HUES6 (cell line): ENCODE measurements around the gene MSI2.

Source experiments
- H3K27ac ChIP-seq: 2 replicates; pipeline ENCODE4 v1.7.0; 2013; ENCODE audit warnings: low read depth, mild to moderate bottlenecking, low read length, inconsistent platforms
- H3K27me3 ChIP-seq: 2 replicates; pipeline ENCODE4 v1.6.1; 2013; ENCODE audit warnings: low read length; ENCODE audit not compliant: control insufficient read depth, insufficient read depth
- H3K36me3 ChIP-seq: 2 replicates; pipeline ENCODE4 v1.6.1; 2013; ENCODE audit warnings: low read length; ENCODE audit not compliant: control insufficient read depth, insufficient read depth
- H3K4me1 ChIP-seq: 2 replicates; pipeline ENCODE4 v1.6.1; 2013; ENCODE audit warnings: low read length; ENCODE audit not compliant: control insufficient read depth, insufficient read depth
- H3K4me3 ChIP-seq: 2 replicates; pipeline ENCODE4 v1.5.1; 2013; ENCODE audit warnings: low read depth, low read length
- H3K9ac ChIP-seq: one replicate; pipeline ENCODE4 v1.6.1; 2013; ENCODE audit warnings: mild to moderate bottlenecking, low read length
- H3K9me3 ChIP-seq: 2 replicates; pipeline ENCODE4 v1.6.1; 2013; ENCODE audit warnings: low read depth, low read length; ENCODE audit not compliant: control insufficient read depth, insufficient read depth

The MSI2 gene

GRCh38 chr17:57432507-57433277 lies 176.4 kb downstream of the MSI2 start:
- Histone ChIP-seq H3K36me3 (no peaks in the 10 kb centered on the region), H3K4me1 (peaks cover 22% of the 10 kb centered on the region), H3K9me3 (no peaks in the 10 kb centered on the region), H3K9ac (no peak overlapping the region), H3K27me3 (no peaks in the 10 kb centered on the region), H3K27ac (no peak overlapping the region), H3K4me3 (no peak overlapping the region)

GRCh38 chr17:57433452-57433851 lies 177.1 kb downstream of the MSI2 start:
- Histone ChIP-seq H3K4me3 (no peak overlapping the region), H3K9me3 (no peaks in the 10 kb centered on the region), H3K9ac (no peak overlapping the region), H3K27me3 (no peaks in the 10 kb centered on the region), H3K4me1 (peaks cover 22% of the 10 kb centered on the region), H3K36me3 (no peaks in the 10 kb centered on the region), H3K27ac (no peak overlapping the region)

DNA sequence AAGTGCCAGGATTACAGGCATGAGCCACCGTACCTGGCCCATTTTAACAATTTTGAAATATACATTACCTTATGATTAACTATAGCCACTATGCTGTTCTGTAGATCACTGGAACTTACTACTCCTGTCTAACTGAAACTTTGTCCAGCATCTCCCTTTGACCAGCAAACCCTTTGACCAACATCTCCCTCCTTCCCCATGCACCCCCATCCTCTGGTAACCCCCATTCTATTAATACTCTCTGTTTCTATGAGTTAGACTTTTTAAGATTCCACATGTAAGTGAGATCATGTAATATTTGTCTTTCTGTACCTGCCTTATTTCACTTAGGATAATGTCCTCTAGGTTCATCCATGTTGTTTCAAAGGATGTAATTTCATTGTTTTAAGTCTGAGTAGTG lies 178.0 kb downstream of the MSI2 start:
- no peak overlapping the region for H3K9ac ChIP-seq
- H3K4me1 ChIP-seq: peaks cover 22% of the 10 kb centered on the region
- H3K27ac ChIP-seq: no peak overlapping the region
- no peak overlapping the region for H3K4me3 ChIP-seq
- no peaks in the 10 kb centered on the region for H3K36me3 ChIP-seq
- no peaks in the 10 kb centered on the region for H3K9me3 ChIP-seq
- no peaks in the 10 kb centered on the region for H3K27me3 ChIP-seq

- Histone ChIP-seq H3K9ac (no peak overlapping the region), H3K27ac (no peak overlapping the region), H3K4me1 (peaks cover 38% of the 10 kb centered on the region)
Measured at GRCh38 chr17:57436565-57436964, 180.2 kb downstream of the MSI2 start.

DNA sequence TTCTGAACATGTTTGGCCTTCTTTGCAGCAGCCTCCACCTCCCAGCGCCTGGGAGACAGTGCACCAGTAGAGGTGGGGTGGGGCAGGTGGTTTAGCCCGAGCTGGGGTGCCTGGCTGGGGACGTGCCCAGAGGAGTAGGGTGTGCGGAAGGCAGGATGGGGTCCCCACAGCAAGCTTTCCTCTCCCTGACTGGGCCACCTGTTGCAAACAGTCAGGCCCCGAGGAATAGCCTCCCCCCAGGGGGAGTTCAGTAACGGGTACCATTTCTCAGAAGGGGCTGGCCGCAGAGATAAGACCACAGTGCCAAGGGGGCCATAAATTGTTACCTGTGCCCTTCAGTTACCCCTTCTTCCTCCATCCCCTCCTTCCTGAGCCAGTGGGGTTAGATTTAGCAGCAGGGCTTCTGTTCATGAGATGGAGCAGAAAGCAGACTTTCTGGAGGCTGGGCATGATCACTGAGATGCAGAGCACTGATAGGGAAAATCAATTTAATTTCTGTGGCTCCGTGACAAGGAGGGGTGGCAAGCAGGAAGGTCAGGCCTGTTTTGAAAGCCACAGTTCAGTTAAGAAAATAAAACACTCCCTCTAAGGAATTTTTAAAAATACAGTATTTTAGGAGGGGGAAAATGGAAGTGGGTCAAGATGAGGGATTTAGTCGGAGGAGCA lies 181.9 kb downstream of the MSI2 start:
- H3K4me1 ChIP-seq: peaks cover 33% of the 10 kb centered on the region
- H3K36me3 ChIP-seq: no peaks in the 10 kb centered on the region
- H3K4me3 ChIP-seq: no peak overlapping the region
- no peaks in the 10 kb centered on the region for H3K27me3 ChIP-seq
- H3K27ac ChIP-seq: no peak overlapping the region
- H3K9ac ChIP-seq: no peak overlapping the region
- H3K9me3 ChIP-seq: no peaks in the 10 kb centered on the region

More at GRCh38 chr17:57436565-57436964, 180.2 kb downstream of the MSI2 start:
- Histone ChIP-seq H3K36me3 (no peaks in the 10 kb centered on the region), H3K4me3 (no peak overlapping the region), H3K27me3 (no peaks in the 10 kb centered on the region), H3K9me3 (no peaks in the 10 kb centered on the region)

- Histone ChIP-seq H3K27me3 (no peaks in the 10 kb centered on the region), H3K9me3 (no peaks in the 10 kb centered on the region), H3K9ac (no peak overlapping the region), H3K4me3 (no peak overlapping the region), H3K36me3 (no peaks in the 10 kb centered on the region), H3K4me1 (peaks cover 44% of the 10 kb centered on the region), H3K27ac (no peak overlapping the region)
Measured at GRCh38 chr17:57439651-57440050, 183.3 kb downstream of the MSI2 start.

GRCh38 chr17:57440522-57441269 lies 184.4 kb downstream of the MSI2 start:
- no peaks in the 10 kb centered on the region for H3K36me3 ChIP-seq
- peaks cover 52% of the 10 kb centered on the region for H3K4me1 ChIP-seq
- H3K27me3 ChIP-seq: no peaks in the 10 kb centered on the region
- no peaks in the 10 kb centered on the region for H3K9me3 ChIP-seq
- peak overlapping the region; percentile 16 for H3K9ac ChIP-seq
- no peak overlapping the region; the same call in 1 of the 2 replicates for H3K27ac ChIP-seq
- no peak overlapping the region for H3K4me3 ChIP-seq

DNA sequence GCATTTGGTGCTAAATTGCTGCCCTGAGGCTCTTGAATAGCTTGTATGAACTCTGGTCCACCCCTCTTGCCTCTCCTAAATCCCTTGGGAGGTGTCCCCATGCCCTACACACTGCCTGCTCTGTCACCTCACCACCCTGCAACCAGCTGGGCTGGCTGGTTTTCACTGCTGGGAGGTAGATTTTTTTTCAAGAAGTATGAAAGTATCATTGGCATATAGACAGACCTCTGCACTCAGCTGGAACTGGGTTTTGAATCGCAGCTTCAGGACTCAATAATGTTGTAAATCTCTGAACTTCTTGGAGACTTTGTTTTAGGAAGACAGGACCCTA lies 184.9 kb downstream of the MSI2 start:
- H3K9ac ChIP-seq: no peak overlapping the region
- H3K9me3 ChIP-seq: no peaks in the 10 kb centered on the region
- H3K27me3 ChIP-seq: no peaks in the 10 kb centered on the region
- H3K36me3 ChIP-seq: no peaks in the 10 kb centered on the region
- no peak overlapping the region; the same call in 1 of the 2 replicates for H3K27ac ChIP-seq
- H3K4me1 ChIP-seq: peaks cover 53% of the 10 kb centered on the region
- no peak overlapping the region for H3K4me3 ChIP-seq

DNA sequence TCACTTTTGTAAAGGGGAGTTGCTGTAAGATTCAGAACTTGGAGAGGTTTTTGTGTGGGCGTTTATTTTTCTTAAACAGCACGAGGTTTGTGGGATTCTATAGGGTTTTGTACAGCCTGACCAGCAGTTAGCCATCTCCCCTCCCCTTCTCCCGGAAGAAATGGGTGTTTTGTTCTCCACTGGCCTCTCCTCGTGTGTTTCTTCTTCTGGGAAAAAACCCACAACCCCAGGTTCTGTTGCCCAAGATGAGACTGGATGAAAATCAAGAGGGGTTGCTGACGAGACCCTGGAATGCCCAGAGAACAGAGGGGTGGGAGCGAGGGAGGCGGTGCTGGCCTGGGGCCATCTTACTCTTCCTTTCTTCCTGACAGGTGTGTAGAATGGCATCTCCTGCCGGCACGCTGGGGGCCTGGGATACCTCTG lies 186.1 kb downstream of the MSI2 start:
- Histone ChIP-seq H3K9ac (no peak overlapping the region), H3K4me3 (no peak overlapping the region), H3K9me3 (no peaks in the 10 kb centered on the region), H3K36me3 (no peaks in the 10 kb centered on the region), H3K27ac (no peak overlapping the region), H3K27me3 (no peaks in the 10 kb centered on the region), H3K4me1 (peaks cover 53% of the 10 kb centered on the region)

DNA sequence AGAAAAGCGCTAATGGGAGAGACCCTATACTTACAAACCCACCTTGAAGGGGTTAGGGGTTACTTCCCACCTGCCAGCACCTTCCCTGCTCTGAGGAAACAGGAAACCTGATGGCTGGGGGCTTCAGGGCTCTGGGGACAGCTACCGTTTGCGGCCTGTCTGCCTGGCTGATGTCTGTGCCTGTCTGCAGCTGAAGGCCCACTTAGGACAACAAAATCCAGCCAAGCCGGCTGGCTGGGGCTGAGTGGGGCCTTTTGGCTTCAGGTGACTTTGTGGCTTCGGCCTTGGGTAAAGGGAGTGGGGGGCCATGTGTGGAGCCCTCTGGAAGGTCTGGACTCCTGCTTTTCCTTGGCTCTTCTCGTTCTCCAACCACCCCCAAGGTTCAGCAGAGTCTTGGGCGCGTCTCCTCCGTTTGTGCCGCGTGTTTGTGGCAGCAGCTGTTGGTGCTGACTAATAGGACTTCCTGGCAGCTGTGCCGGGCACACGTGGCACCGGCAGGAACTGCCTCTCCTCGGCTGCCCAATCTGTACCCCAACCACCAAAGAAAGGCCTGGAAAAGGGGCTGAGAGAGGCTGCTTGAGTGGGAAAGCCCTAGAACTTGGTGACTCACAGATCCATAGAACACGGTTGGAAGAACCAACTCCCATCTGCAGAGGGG lies 186.7 kb downstream of the MSI2 start:
- Histone ChIP-seq H3K4me1 (peaks cover 53% of the 10 kb centered on the region), H3K27ac (no peak overlapping the region), H3K36me3 (no peaks in the 10 kb centered on the region), H3K9me3 (no peaks in the 10 kb centered on the region), H3K9ac (no peak overlapping the region), H3K4me3 (no peak overlapping the region), H3K27me3 (no peaks in the 10 kb centered on the region)
